A549 (cell line): ENCODE results near the gene ATG13. TPM values are rescaled to one million over a fixed set of nuclear protein-coding genes. Genes with fewer than 3 reads are reported as not detected.

ENCODE experiments used
- ATAC-seq, 2 experiments: fragments of 200-7000 bp in 1 of 2; fragments of >200 bp in 1 of 2; cut with Nextera tagmentation in 1 of 2; cut with Tn5 transposase in 1 of 2; 3 replicates each; pipeline versions ENCODE4 v1.8.0 to v1.9.1; 2018 to 2020; ENCODE audit warnings: mild to moderate bottlenecking in 1 of 2, moderate library complexity in 1 of 2
- CTCF ChIA-PET: fragments of 300-600 bp; sonication (Branson Sonifier 250); formaldehyde crosslinking; extraction: SDS; loops from one replicate; lab custom pipeline; 2021; ENCODE audit warnings: antibody characterized with exemption, inconsistent platforms; lab: Yijun Ruan, JAX
- POLR2A ChIA-PET: fragments of 350-600 bp; formaldehyde crosslinking; extraction: SDS; loops from one replicate; lab custom pipeline; 2021; ENCODE audit warnings: antibody characterized with exemption, inconsistent platforms; lab: Yijun Ruan, JAX
- DNase-seq, 2 experiments: peaks; one replicate each; pipeline versions ENCODE4 v3.0.0 to v3.0.0-alpha.2; 2011 to 2016; ENCODE audit warnings: low read depth in 1 of 2, low spot score in 1 of 2
- FAIRE-seq: peaks from 2 replicates; lab custom pipeline; 2011; peaks lifted over from hg19 to GRCh38; lab: Jason Lieb, UNC
- H3K27ac ChIP-seq, 2 experiments: fragments of >200 bp; sonication (Bioruptor Twin); formaldehyde crosslinking; 3 replicates each; pipeline ENCODE4 v1.5.1; 2016 to 2017
- H3K4me1 ChIP-seq: fragments of >200 bp; sonication (Bioruptor Twin); formaldehyde crosslinking; 3 replicates; pipeline ENCODE4 v1.6.1; 2016
- H3K4me2 ChIP-seq: fragments of >200 bp; sonication (Bioruptor Twin); formaldehyde crosslinking; 3 replicates; pipeline ENCODE4 v1.6.1; 2016
- H3K4me3 ChIP-seq: fragments of >200 bp; sonication (Bioruptor Twin); formaldehyde crosslinking; 3 replicates; pipeline ENCODE4 v1.5.1; 2016
- H3K9me3 ChIP-seq: fragments of >200 bp; sonication (Bioruptor Twin); formaldehyde crosslinking; 3 replicates; pipeline ENCODE4 v1.6.1; 2016
- BHLHE40 ChIP-seq: IDR thresholded peaks from 2 replicates; pipeline ENCODE4 v1.6.1; 2012; ENCODE audit warnings: low read depth, low read length, inconsistent platforms
- CBX2 ChIP-seq: fragments of 200-600 bp; sonication (generic); IDR thresholded peaks from 2 replicates; pipeline ENCODE4 v1.6.1; 2016; ENCODE audit warnings: low read depth, mild to moderate bottlenecking, borderline replicate concordance
- CHD2 ChIP-seq: fragments of 150-350 bp; IDR thresholded peaks from 2 replicates; pipeline ENCODE4 v1.6.1; 2014; ENCODE audit warnings: low read length; ENCODE audit not compliant: partially characterized antibody
- EHMT2 ChIP-seq: fragments of 200-600 bp; sonication (generic); IDR thresholded peaks from 2 replicates; pipeline ENCODE4 v1.6.1; 2016; ENCODE audit warnings: antibody characterized with exemption, low read depth, mild to moderate bottlenecking, moderate library complexity
- FOSL2 ChIP-seq, 2 experiments: fragments of 450-650 bp in 1 of 2; fragments of >200 bp in 1 of 2; sonication (Bioruptor Twin) in 1 of 2; formaldehyde crosslinking; IDR thresholded peaks; 2 replicates each; pipeline versions ENCODE4 v1.5.0 to v1.6.1; 2016 to 2020; ENCODE audit warnings: mild to moderate bottlenecking in 1 of 2, moderate library complexity in 1 of 2
- GATA3 ChIP-seq: IDR thresholded peaks from 2 replicates; pipeline ENCODE4 v1.6.1; 2012; ENCODE audit warnings: borderline replicate concordance
- HEYL ChIP-seq: fragments of 250-450 bp; sonication (Bioruptor Pico); IDR thresholded peaks from 2 replicates; pipeline ENCODE4 v1.8.0; 2021; ENCODE audit warnings: mild to moderate bottlenecking, moderate library complexity
- MYC ChIP-seq: IDR thresholded peaks from 2 replicates; pipeline ENCODE4 v1.6.1; 2012; ENCODE audit warnings: mild to moderate bottlenecking, inconsistent platforms, low read length, improper control_type of control experiment, borderline replicate concordance
- NFE2L2 ChIP-seq: fragments of 150-350 bp; conservative IDR thresholded peaks from 2 replicates; pipeline ENCODE4 v1.6.1; 2014; ENCODE audit warnings: low read length
- PHF8 ChIP-seq: fragments of 200-600 bp; sonication (generic); IDR thresholded peaks from 2 replicates; pipeline ENCODE4 v1.6.1; 2016; ENCODE audit warnings: low read depth, mild to moderate bottlenecking, antibody characterized with exemption, moderate library complexity, borderline replicate concordance
- RAD21 ChIP-seq, 2 experiments: fragments of >200 bp in 1 of 2; sonication (Bioruptor Twin) in 1 of 2; formaldehyde crosslinking in 1 of 2; IDR thresholded peaks in 1 of 2; conservative IDR thresholded peaks in 1 of 2; 2 replicates in 1 of 2; 3 replicates in 1 of 2; pipeline ENCODE4 v1.6.1; 2012 to 2018; ENCODE audit warnings: inconsistent platforms in 1 of 2
- RCOR1 ChIP-seq: fragments of 150-350 bp; IDR thresholded peaks from 2 replicates; pipeline ENCODE4 v1.6.1; 2014; ENCODE audit warnings: antibody characterized with exemption, low read length, low read depth
- REST ChIP-seq: fragments of 200-600 bp; sonication (generic); IDR thresholded peaks from 2 replicates; pipeline ENCODE4 v1.6.1; 2016; ENCODE audit warnings: antibody characterized with exemption, mild to moderate bottlenecking, moderate library complexity
- ZFP36 ChIP-seq: fragments of 450-650 bp; IDR thresholded peaks from 2 replicates; pipeline ENCODE4 v1.6.1; 2014; ENCODE audit warnings: borderline replicate concordance; ENCODE audit not compliant: partially characterized antibody
- ZSCAN20 ChIP-seq: fragments of 250-450 bp; sonication (Bioruptor Pico); IDR thresholded peaks from 2 replicates; pipeline ENCODE4 v1.8.0; 2022; ENCODE audit warnings: mild to moderate bottlenecking, moderate library complexity
- WGBS: methylation state at CpG from one replicate; pipeline ENCODE4 v1.1.6; 2017; ENCODE audit errors: missing lambda C conversion rate; 5-methylcytosine and 5-hydroxymethylcytosine counted together
- polyA plus RNA-seq, 4 experiments: library from polyadenylated mRNA; depleted of rRNA in 3 of 4; stranded (reverse); fragments of >200 nt; fragmentation: RNase III in 1 of 4; extraction: RNeasy Plus Mini Kit Qiagen cat#74134 plus additional on column Dnase treatment in 1 of 4; gene quantifications; 2 replicates in 3 of 4; 3 replicates in 1 of 4; pipeline ENCODE4 v1.2.3, GENCODE V29; 2011 to 2017
- TF ChIP-seq, protein P1 (sequence below): fragments of >200 bp; sonication (Bioruptor Twin); formaldehyde crosslinking; IDR thresholded peaks from 2 replicates; pipeline ENCODE4 v1.6.1; 2016
- TF ChIP-seq, protein P2 (sequence below): fragments of >200 bp; sonication (Bioruptor Twin); formaldehyde crosslinking; IDR thresholded peaks from 3 replicates; pipeline ENCODE4 v1.6.1; 2016

The ATG13 gene
- polyA plus RNA-seq, 2 of the 4 experiments (the other 2 are of a cell fraction): 39.5 to 58.6 TPM

DNA sequence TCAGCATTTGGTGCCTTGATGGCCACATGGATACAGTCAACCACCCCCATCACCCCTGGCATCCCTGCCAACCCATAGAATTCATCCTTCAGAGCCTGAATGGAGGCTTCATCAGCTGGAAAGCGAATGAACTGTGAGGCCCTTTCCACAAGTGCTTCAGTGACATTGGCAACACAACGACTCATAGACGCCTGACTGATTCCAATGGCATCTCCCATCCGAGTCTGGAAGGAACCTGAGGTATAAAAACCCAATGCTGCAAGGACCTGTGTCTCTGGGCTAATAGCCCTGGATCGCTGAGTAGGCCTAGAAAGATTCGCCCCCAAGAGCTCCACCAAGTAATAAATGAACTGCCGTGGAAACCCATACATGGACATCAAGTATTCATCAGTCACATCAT is 1.6 kb upstream of the ATG13 start:
- ATAC-seq: no peak
- peaks cover 24% of the 10 kb centered on the region; the same call in 2 of the 3 replicates for H3K4me1 ChIP-seq
- POLR2A ChIA-PET: interaction anchor here (1.2 kb wide), 1 partner anchor 22 kb away, joined by 3 read pairs; the partner anchor contains the start of gene AMBRA1
- no peaks in the 10 kb centered on the region for H3K9me3 ChIP-seq
- peak overlapping the region; percentile 82 for H3K4me2 ChIP-seq
- TF ChIP-seq, protein P1, sequence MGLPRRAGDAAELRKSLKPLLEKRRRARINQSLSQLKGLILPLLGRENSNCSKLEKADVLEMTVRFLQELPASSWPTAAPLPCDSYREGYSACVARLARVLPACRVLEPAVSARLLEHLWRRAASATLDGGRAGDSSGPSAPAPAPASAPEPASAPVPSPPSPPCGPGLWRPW: no peak
- no peak for TF ChIP-seq EHMT2
- TF ChIP-seq NFE2L2: no peak
- no peak for TF ChIP-seq ZSCAN20 (CRISPR knock-in tag)
- TF ChIP-seq, protein P2, sequence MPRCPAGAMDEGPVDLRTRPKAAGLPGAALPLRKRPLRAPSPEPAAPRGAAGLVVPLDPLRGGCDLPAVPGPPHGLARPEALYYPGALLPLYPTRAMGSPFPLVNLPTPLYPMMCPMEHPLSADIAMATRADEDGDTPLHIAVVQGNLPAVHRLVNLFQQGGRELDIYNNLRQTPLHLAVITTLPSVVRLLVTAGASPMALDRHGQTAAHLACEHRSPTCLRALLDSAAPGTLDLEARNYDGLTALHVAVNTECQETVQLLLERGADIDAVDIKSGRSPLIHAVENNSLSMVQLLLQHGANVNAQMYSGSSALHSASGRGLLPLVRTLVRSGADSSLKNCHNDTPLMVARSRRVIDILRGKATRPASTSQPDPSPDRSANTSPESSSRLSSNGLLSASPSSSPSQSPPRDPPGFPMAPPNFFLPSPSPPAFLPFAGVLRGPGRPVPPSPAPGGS: no peak
- no peak for TF ChIP-seq ZFP36
- TF ChIP-seq RCOR1: no peak
- TF ChIP-seq HEYL (CRISPR knock-in tag): no peak
- TF ChIP-seq CBX2: no peak
- no peak for TF ChIP-seq FOSL2 (IDR thresholded peaks at IDR 0.05)
- no peak for TF ChIP-seq FOSL2 (CRISPR knock-in tag; IDR thresholded peaks at IDR 0.05)
- TF ChIP-seq RAD21 (conservative IDR thresholded peaks at IDR 0.05 in 1 of 2, IDR thresholded peaks at IDR 0.05 in 1 of 2): no peak
- TF ChIP-seq, all 56 proteins: peak for 0
- DNase-seq: no peak
- CTCF ChIA-PET: interaction anchor here (0.9 to 3.9 kb wide), 7 partner anchors 10 to 226 kb away, joined by 3 to 23 read pairs (median 4); no protein-coding TSS in a partner anchor
- H3K27ac ChIP-seq: no peak overlapping the region
- FAIRE-seq: no peak
- WGBS: 85% methylated on average over 7 of the region's 7 CpGs
- no peak overlapping the region for H3K4me3 ChIP-seq

GRCh38 chr11:46616551-46617133 is 711 bp upstream of the ATG13 start:
- POLR2A ChIA-PET: interaction anchor here (1.2 kb wide), 1 partner anchor 23 kb away, joined by 3 read pairs; the partner anchor contains the start of gene AMBRA1
- FAIRE-seq: no peak
- no peak for DNase-seq

More at GRCh38 chr11:46616551-46617133, 711 bp upstream of the ATG13 start:
- CTCF ChIA-PET: interaction anchor here (0.9 to 3.9 kb wide), 24 partner anchors 13 to 283 kb away, joined by 3 to 27 read pairs (median 5); partner anchors contain the start of gene CHRM4
- TF ChIP-seq BHLHE40 (no peak), MYC (no peak), PHF8 (peak; percentile 82), CHD2 (no peak), REST (no peak), GATA3 (no peak)
- WGBS: 3% methylated on average over 14 of the region's 15 CpGs
- H3K27ac ChIP-seq: peak overlapping the region; percentile 96 to 99
- peaks cover 21% of the 10 kb centered on the region; the same call in 2 of the 3 replicates for H3K4me1 ChIP-seq
- H3K4me2 ChIP-seq: peak overlapping the region; percentile 82
- H3K4me3 ChIP-seq: peak overlapping the region; percentile 96
- no peaks in the 10 kb centered on the region for H3K9me3 ChIP-seq
- no peak for ATAC-seq
